ENCODE data around the gene FHIP1B.

The FHIP1B gene

DNA sequence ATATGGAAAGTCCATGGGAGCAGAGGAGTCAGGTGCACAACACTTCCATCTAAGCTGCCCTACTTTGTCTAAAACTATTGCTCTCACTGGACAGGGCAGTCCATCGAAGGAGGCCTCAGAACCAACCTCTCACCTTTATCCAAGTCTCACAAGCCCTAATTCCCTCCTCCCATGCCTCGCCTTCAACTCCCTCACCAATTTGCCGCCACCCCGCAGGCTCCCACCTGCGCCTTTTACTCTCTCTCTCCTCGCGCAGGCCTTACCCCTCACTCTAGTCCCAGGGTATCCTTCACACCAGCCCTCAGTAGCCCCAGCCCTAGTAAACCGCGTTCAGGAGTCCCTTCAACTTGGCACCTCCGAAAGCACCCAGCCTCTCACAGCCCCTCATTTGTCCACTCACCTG is 451 bp downstream of the FHIP1B start:
- peak overlapping the region; percentile 73 for H3K4me3 ChIP-seq (ENCODE audit: low read depth, low read length)
- H3K79me2 ChIP-seq, result peaks cover 9% of the 10 kb centered on the region
- no peaks in the 10 kb centered on the region for H3K27me3 ChIP-seq (ENCODE audit: control insufficient read depth, insufficient read depth, low read length)
- TF ChIP-seq, protein P1, sequence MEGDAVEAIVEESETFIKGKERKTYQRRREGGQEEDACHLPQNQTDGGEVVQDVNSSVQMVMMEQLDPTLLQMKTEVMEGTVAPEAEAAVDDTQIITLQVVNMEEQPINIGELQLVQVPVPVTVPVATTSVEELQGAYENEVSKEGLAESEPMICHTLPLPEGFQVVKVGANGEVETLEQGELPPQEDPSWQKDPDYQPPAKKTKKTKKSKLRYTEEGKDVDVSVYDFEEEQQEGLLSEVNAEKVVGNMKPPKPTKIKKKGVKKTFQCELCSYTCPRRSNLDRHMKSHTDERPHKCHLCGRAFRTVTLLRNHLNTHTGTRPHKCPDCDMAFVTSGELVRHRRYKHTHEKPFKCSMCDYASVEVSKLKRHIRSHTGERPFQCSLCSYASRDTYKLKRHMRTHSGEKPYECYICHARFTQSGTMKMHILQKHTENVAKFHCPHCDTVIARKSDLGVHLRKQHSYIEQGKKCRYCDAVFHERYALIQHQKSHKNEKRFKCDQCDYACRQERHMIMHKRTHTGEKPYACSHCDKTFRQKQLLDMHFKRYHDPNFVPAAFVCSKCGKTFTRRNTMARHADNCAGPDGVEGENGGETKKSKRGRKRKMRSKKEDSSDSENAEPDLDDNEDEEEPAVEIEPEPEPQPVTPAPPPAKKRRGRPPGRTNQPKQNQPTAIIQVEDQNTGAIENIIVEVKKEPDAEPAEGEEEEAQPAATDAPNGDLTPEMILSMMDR (IDR thresholded peaks at IDR 0.05), result no peak
- peak overlapping the region; percentile 71 for H2AFZ ChIP-seq
- H3K9ac ChIP-seq, result no peak overlapping the region
- H3K27ac ChIP-seq, result peak overlapping the region; percentile 68
- no peaks in the 10 kb centered on the region for H3K36me3 ChIP-seq (ENCODE audit: control insufficient read depth, insufficient read depth, low read length)
- no peaks in the 10 kb centered on the region for H3K4me1 ChIP-seq
- no peaks in the 10 kb centered on the region for H3K9me3 ChIP-seq (ENCODE audit: control insufficient read depth, low read length)
- peak overlapping the region; percentile 73 for H3K4me2 ChIP-seq (ENCODE audit: low read length)

DNA sequence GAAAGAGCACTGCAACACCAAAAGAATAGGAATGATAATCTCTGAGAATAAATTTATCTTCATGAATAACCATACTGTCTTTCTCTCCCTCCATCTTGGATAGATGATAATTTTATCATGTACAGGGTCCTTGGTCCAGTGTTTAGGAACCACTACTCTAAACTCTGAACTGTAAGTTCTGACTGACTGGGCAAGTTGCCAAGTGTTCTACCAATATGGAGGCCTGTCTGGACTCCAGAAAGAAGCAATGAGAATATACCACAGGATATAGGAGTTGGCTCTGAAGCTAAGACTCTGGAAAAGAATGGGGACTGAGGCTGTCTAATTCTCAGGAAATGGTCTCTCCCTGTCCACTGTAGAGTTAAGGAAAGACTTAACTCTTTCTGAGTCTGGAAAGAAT is 1.5 kb downstream of the FHIP1B start:
- TF ChIP-seq, protein P1 (IDR thresholded peaks at IDR 0.05), result no peak
- Histone ChIP-seq H3K4me2 (ENCODE audit: low read length) (no peak overlapping the region), H3K36me3 (ENCODE audit: control insufficient read depth, insufficient read depth, low read length) (no peaks in the 10 kb centered on the region), H3K27me3 (ENCODE audit: control insufficient read depth, insufficient read depth, low read length) (no peaks in the 10 kb centered on the region), H3K27ac (no peak overlapping the region), H3K79me2 (peaks cover 9% of the 10 kb centered on the region), H3K4me1 (no peaks in the 10 kb centered on the region), H3K4me3 (ENCODE audit: low read depth, low read length) (no peak overlapping the region), H3K9ac (no peak overlapping the region), H3K9me3 (ENCODE audit: control insufficient read depth, low read length) (no peaks in the 10 kb centered on the region), H2AFZ (no peak overlapping the region)

DNA sequence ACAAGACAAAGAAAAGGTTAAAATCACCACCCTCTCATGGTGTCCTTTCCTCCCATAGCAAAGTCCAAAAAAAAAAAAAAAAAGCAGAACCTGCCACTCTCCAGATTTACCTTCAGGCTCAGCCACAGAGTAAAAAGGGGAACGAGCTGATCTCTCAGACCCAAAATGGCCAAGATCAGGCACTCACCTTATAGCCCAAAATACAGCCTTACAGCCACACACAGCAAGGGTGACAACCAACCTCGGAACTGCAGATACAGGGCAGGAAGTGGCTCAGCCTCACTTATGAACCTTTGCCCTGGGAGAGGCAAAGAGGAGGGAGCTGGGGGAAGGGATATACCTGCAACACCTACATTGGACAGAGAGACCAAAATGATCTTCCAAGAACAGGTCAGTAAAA is 4.5 kb downstream of the FHIP1B start:
- H3K27ac ChIP-seq, result no peak overlapping the region

DNA sequence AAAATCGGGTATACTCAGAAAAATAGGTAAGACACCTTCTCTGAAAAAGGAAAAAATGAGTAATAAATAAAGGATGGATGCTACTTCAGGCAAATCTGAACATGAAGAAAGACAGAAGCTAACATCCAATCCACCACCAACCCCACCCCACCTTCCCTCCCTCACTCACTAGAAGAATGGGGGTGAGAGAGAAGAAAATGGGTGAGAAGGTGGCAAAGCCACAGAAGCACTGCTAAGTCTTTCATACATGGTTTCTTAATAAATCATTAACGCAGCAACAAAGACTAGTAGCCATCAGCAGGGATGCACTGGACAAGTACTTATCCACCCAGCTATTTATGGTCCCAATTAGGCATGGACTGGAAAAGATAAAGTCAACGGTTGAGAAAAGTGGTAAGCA is 5.9 kb downstream of the FHIP1B start:
- no peak overlapping the region for H2AFZ ChIP-seq
- no peaks in the 10 kb centered on the region for H3K9me3 ChIP-seq (ENCODE audit: control insufficient read depth, low read length)
- H3K4me3 ChIP-seq (ENCODE audit: low read depth, low read length), result no peak overlapping the region
- no peak overlapping the region for H3K27ac ChIP-seq
- no peaks in the 10 kb centered on the region for H3K36me3 ChIP-seq (ENCODE audit: control insufficient read depth, insufficient read depth, low read length)
- no peaks in the 10 kb centered on the region for H3K4me1 ChIP-seq
- H3K4me2 ChIP-seq (ENCODE audit: low read length), result no peak overlapping the region
- H3K79me2 ChIP-seq, result peaks cover 6% of the 10 kb centered on the region
- H3K9ac ChIP-seq, result no peak overlapping the region
- no peaks in the 10 kb centered on the region for H3K27me3 ChIP-seq (ENCODE audit: control insufficient read depth, insufficient read depth, low read length)
- TF ChIP-seq, protein P1 (IDR thresholded peaks at IDR 0.05), result no peak

More for the DNA sequence above, 4.5 kb downstream of the FHIP1B start:
- TF ChIP-seq, protein P1 (IDR thresholded peaks at IDR 0.05), result no peak
- Histone ChIP-seq H3K79me2 (peaks cover 9% of the 10 kb centered on the region), H3K4me3 (ENCODE audit: low read depth, low read length) (no peak overlapping the region), H3K36me3 (ENCODE audit: control insufficient read depth, insufficient read depth, low read length) (no peaks in the 10 kb centered on the region), H3K4me2 (ENCODE audit: low read length) (no peak overlapping the region), H3K9ac (no peak overlapping the region), H3K9me3 (ENCODE audit: control insufficient read depth, low read length) (no peaks in the 10 kb centered on the region), H2AFZ (no peak overlapping the region), H3K27me3 (ENCODE audit: control insufficient read depth, insufficient read depth, low read length) (no peaks in the 10 kb centered on the region), H3K4me1 (no peaks in the 10 kb centered on the region)

DNA sequence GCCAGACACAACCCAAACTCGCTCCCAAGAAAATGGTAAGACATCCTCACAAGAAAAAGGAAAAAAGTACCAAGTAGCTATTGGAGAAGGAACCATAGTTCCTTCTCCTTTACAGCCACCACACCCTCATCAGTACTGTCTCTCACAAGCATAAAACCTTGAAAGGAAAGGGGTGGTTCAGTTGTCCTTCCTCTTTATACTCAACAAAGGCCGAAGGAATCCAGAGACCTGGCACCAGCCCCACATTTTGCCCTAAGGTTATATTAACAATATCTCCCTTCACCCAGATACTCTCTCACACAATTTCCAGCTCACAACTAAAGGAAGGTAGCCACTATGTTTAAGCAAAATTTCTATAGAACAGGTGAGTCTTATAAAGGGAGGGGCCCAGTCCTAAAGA is 8.5 kb downstream of the FHIP1B start:
- Histone ChIP-seq H3K79me2 (peaks cover 2% of the 10 kb centered on the region), H3K4me2 (ENCODE audit: low read length) (no peak overlapping the region), H3K36me3 (ENCODE audit: control insufficient read depth, insufficient read depth, low read length) (no peaks in the 10 kb centered on the region), H3K4me1 (no peaks in the 10 kb centered on the region), H3K4me3 (ENCODE audit: low read depth, low read length) (no peak overlapping the region), H2AFZ (no peak overlapping the region), H3K9me3 (ENCODE audit: control insufficient read depth, low read length) (no peaks in the 10 kb centered on the region), H3K27ac (peak overlapping the region; percentile 49), H3K9ac (no peak overlapping the region), H3K27me3 (ENCODE audit: control insufficient read depth, insufficient read depth, low read length) (no peaks in the 10 kb centered on the region)
- TF ChIP-seq, protein P1 (IDR thresholded peaks at IDR 0.05), result no peak

All from parathyroid adenoma (tissue), 2 donors.